Activated T-helper 2 cell treated with anti-CD3 and anti-CD28 coated beads, Interferon-gamma antibody, Interleukin-2, Interleukin-4, amounts not matched to agents 10 μg/mL and 5 μg/mL and 100 μg/mL, durations not matched to agents 14 hours and 24 hours and 36 hours (primary cell): Measurements from ENCODE around the gene SDK2. TPM values are rescaled to one million over a fixed set of nuclear protein-coding genes. Genes with fewer than 3 reads are reported as not detected.
"Not testable (repeated sequence)": the region's sequence is repeated elsewhere in the genome, so short reads cannot be mapped to it uniquely, and the experiment has no call there.

Source experiments
- DNase-seq: peaks from one replicate; pipeline ENCODE4 v3.0.0; 2021; ENCODE audit warnings: low spot score
- H3K27ac Mint-ChIP-seq: one replicate; pipeline ENCODE4 v1.8.0; 2021; ENCODE audit warnings: mixed read lengths
- H3K27me3 Mint-ChIP-seq: one replicate; pipeline ENCODE4 v1.8.0; 2021; ENCODE audit warnings: low read depth, mixed read lengths
- H3K36me3 Mint-ChIP-seq: one replicate; pipeline ENCODE4 v1.8.0; 2021; ENCODE audit warnings: low read depth, mixed read lengths
- H3K4me1 Mint-ChIP-seq: one replicate; pipeline ENCODE4 v1.8.0; 2021; ENCODE audit warnings: low read depth, mixed read lengths
- H3K4me3 Mint-ChIP-seq: one replicate; pipeline ENCODE4 v1.8.0; 2021; ENCODE audit warnings: low read depth, mild to moderate bottlenecking, moderate library complexity, mixed read lengths
- H3K9me3 Mint-ChIP-seq: one replicate; pipeline ENCODE4 v1.8.0; 2021; ENCODE audit warnings: mixed read lengths
- intact Hi-C: fragments of 100-400 bp; cut with micrococcal nuclease; formaldehyde crosslinking; loops from one replicate; pipeline ENCODE4 v1.15.1; 2023
- total RNA-seq: library from RNA; stranded (reverse); gene quantifications from 2 replicates; pipeline ENCODE4 v1.2.3, GENCODE V29; 2022

Gene SDK2
- total RNA-seq, 1 donor from 2014 or later: 0.07 TPM

- H3K36me3 Mint-ChIP-seq, DNase-seq, H3K27me3 Mint-ChIP-seq, H3K4me3 Mint-ChIP-seq, H3K4me1 Mint-ChIP-seq, H3K9me3 Mint-ChIP-seq, intact Hi-C loops, H3K27ac Mint-ChIP-seq: not testable (repeated sequence)
Measured at GRCh38 chr17:73453494-73453893, 190.8 kb downstream of the SDK2 start.

GRCh38 chr17:73453090-73453489 is 191.2 kb downstream of the SDK2 start:
- no peak for DNase-seq
- H3K27ac Mint-ChIP-seq: no peak overlapping the region
- intact Hi-C loops: no loop called here
- H3K36me3 Mint-ChIP-seq: no peaks in the 10 kb centered on the region
- no peaks in the 10 kb centered on the region for H3K9me3 Mint-ChIP-seq
- H3K4me1 Mint-ChIP-seq: no peaks in the 10 kb centered on the region
- no peak overlapping the region for H3K4me3 Mint-ChIP-seq
- no peaks in the 10 kb centered on the region for H3K27me3 Mint-ChIP-seq

- Mint-ChIP-seq H3K4me3 (no peak overlapping the region), H3K9me3 (no peaks in the 10 kb centered on the region), H3K4me1 (no peaks in the 10 kb centered on the region), H3K27ac (no peak overlapping the region), H3K27me3 (no peaks in the 10 kb centered on the region), H3K36me3 (no peaks in the 10 kb centered on the region)
- no peak for DNase-seq
- intact Hi-C loops: no loop called here
Measured at GRCh38 chr17:73452009-73452408, 192.2 kb downstream of the SDK2 start.

- Mint-ChIP-seq H3K27me3 (no peaks in the 10 kb centered on the region), H3K27ac (no peak overlapping the region), H3K4me3 (no peak overlapping the region), H3K9me3 (no peaks in the 10 kb centered on the region), H3K4me1 (no peaks in the 10 kb centered on the region), H3K36me3 (no peaks in the 10 kb centered on the region)
- intact Hi-C loops: no loop called here
- DNase-seq: no peak
Measured at GRCh38 chr17:73447319-73447718, 196.9 kb downstream of the SDK2 start.

- Mint-ChIP-seq H3K27me3 (no peaks in the 10 kb centered on the region), H3K4me1 (no peaks in the 10 kb centered on the region), H3K27ac (no peak overlapping the region), H3K9me3 (no peaks in the 10 kb centered on the region), H3K4me3 (no peak overlapping the region), H3K36me3 (no peaks in the 10 kb centered on the region)
- intact Hi-C loops: no loop called here
- no peak for DNase-seq
Measured at GRCh38 chr17:73446617-73447016, 197.6 kb downstream of the SDK2 start.

GRCh38 chr17:73445466-73445865 is 198.8 kb downstream of the SDK2 start:
- no peaks in the 10 kb centered on the region for H3K36me3 Mint-ChIP-seq
- H3K27me3 Mint-ChIP-seq: no peaks in the 10 kb centered on the region
- H3K27ac Mint-ChIP-seq: no peak overlapping the region
- no peaks in the 10 kb centered on the region for H3K9me3 Mint-ChIP-seq
- DNase-seq: no peak
- intact Hi-C loops: no loop called here
- H3K4me1 Mint-ChIP-seq: no peaks in the 10 kb centered on the region
- no peak overlapping the region for H3K4me3 Mint-ChIP-seq

GRCh38 chr17:73444021-73444420 is 200.2 kb downstream of the SDK2 start:
- intact Hi-C loops: no loop called here
- Mint-ChIP-seq H3K4me1 (no peaks in the 10 kb centered on the region), H3K27ac (no peak overlapping the region), H3K36me3 (no peaks in the 10 kb centered on the region), H3K9me3 (no peaks in the 10 kb centered on the region), H3K4me3 (no peak overlapping the region), H3K27me3 (no peaks in the 10 kb centered on the region)
- no peak for DNase-seq

GRCh38 chr17:73439597-73439996 is 204.6 kb downstream of the SDK2 start:
- intact Hi-C loops: no loop called here

GRCh38 chr17:73437826-73438225 is 206.4 kb downstream of the SDK2 start:
- Mint-ChIP-seq H3K4me3 (no peak overlapping the region), H3K27me3 (no peaks in the 10 kb centered on the region), H3K36me3 (no peaks in the 10 kb centered on the region), H3K27ac (no peak overlapping the region), H3K4me1 (no peaks in the 10 kb centered on the region), H3K9me3 (no peaks in the 10 kb centered on the region)
- DNase-seq: no peak
- intact Hi-C loops: no loop called here

More at GRCh38 chr17:73439597-73439996, 204.6 kb downstream of the SDK2 start:
- Mint-ChIP-seq H3K27ac (no peak overlapping the region), H3K4me1 (no peaks in the 10 kb centered on the region), H3K36me3 (no peaks in the 10 kb centered on the region), H3K9me3 (no peaks in the 10 kb centered on the region), H3K4me3 (no peak overlapping the region), H3K27me3 (no peaks in the 10 kb centered on the region)
- DNase-seq: no peak

- H3K27me3 Mint-ChIP-seq: no peaks in the 10 kb centered on the region
- H3K36me3 Mint-ChIP-seq: no peaks in the 10 kb centered on the region
- no peak overlapping the region for H3K4me3 Mint-ChIP-seq
- H3K27ac Mint-ChIP-seq: no peak overlapping the region
- no peak for DNase-seq
- no peaks in the 10 kb centered on the region for H3K9me3 Mint-ChIP-seq
- H3K4me1 Mint-ChIP-seq: no peaks in the 10 kb centered on the region
- intact Hi-C loops: no loop called here
Measured at GRCh38 chr17:73436954-73437353, 207.3 kb downstream of the SDK2 start.

GRCh38 chr17:73435412-73435811 is 208.8 kb downstream of the SDK2 start:
- Mint-ChIP-seq H3K4me3 (no peak overlapping the region), H3K27ac (no peak overlapping the region), H3K4me1 (no peaks in the 10 kb centered on the region), H3K36me3 (no peaks in the 10 kb centered on the region), H3K9me3 (no peaks in the 10 kb centered on the region), H3K27me3 (no peaks in the 10 kb centered on the region)
- no peak for DNase-seq
- intact Hi-C loops: no loop called here

GRCh38 chr17:73434154-73434553 is 210.1 kb downstream of the SDK2 start:
- H3K27me3 Mint-ChIP-seq: peaks cover 1% of the 10 kb centered on the region
- H3K27ac Mint-ChIP-seq: no peak overlapping the region
- intact Hi-C loops: loop anchor here (5.0 kb wide), 1 partner anchor 743 kb away; no protein-coding TSS in a partner anchor
- H3K4me1 Mint-ChIP-seq: peaks cover 4% of the 10 kb centered on the region
- H3K9me3 Mint-ChIP-seq: no peaks in the 10 kb centered on the region
- DNase-seq: no peak
- H3K36me3 Mint-ChIP-seq: no peaks in the 10 kb centered on the region
- H3K4me3 Mint-ChIP-seq: no peak overlapping the region

GRCh38 chr17:73433501-73433900 is 210.7 kb downstream of the SDK2 start:
- peaks cover 4% of the 10 kb centered on the region for H3K4me1 Mint-ChIP-seq
- no peak overlapping the region for H3K27ac Mint-ChIP-seq
- H3K4me3 Mint-ChIP-seq: no peak overlapping the region
- peaks cover 1% of the 10 kb centered on the region for H3K27me3 Mint-ChIP-seq
- intact Hi-C loops: loop anchor here (5.0 kb wide), 1 partner anchor 744 kb away; no protein-coding TSS in a partner anchor
- no peak for DNase-seq
- no peaks in the 10 kb centered on the region for H3K36me3 Mint-ChIP-seq
- no peaks in the 10 kb centered on the region for H3K9me3 Mint-ChIP-seq

GRCh38 chr17:73432624-73433190 is 211.5 kb downstream of the SDK2 start:
- intact Hi-C loops: loop anchor here (5.0 kb wide), 1 partner anchor 745 kb away; no protein-coding TSS in a partner anchor
- H3K4me1 Mint-ChIP-seq: peaks cover 4% of the 10 kb centered on the region
- no peak overlapping the region for H3K27ac Mint-ChIP-seq

More at GRCh38 chr17:73432624-73433190, 211.5 kb downstream of the SDK2 start:
- H3K4me3 Mint-ChIP-seq: no peak overlapping the region
- H3K36me3 Mint-ChIP-seq: no peaks in the 10 kb centered on the region
- peaks cover 1% of the 10 kb centered on the region for H3K27me3 Mint-ChIP-seq
- H3K9me3 Mint-ChIP-seq: no peaks in the 10 kb centered on the region
- no peak for DNase-seq
